Spleen (tissue), 11 donors: ENCODE data around the gene N4BP3. TPM values are rescaled to one million over a fixed set of nuclear protein-coding genes. Genes with fewer than 3 reads are reported as not detected.

Experiments used
- DNase-seq: peaks from one replicate; pipeline ENCODE4 v3.0.0-alpha.2; 2020
- H3K27ac ChIP-seq, 8 donors: fragments of 200-600 bp; sonication (generic) in 7 of 8; 1 replicate in 4 of 8; 2 replicates in 4 of 8; pipeline versions ENCODE4 v1.5.0 to v1.8.0; 2016 to 2021; ENCODE audit warnings: inconsistent platforms in 4 of 8, mild to moderate bottlenecking in 4 of 8, moderate library complexity in 1 of 8
- H3K27me3 ChIP-seq, 7 donors: fragments of 200-600 bp; sonication (generic) in 6 of 7; replicated peaks in 1 of 7; 1 replicate in 4 of 7; 2 replicates in 3 of 7; pipeline versions ENCODE4 v1.5.0 to v1.8.0; 2016 to 2021; ENCODE audit warnings: inconsistent platforms in 3 of 7, mild to moderate bottlenecking in 1 of 7
- H3K36me3 ChIP-seq, 6 donors: fragments of 200-600 bp; sonication (generic) in 5 of 6; 1 replicate in 4 of 6; 2 replicates in 2 of 6; pipeline versions ENCODE4 v1.5.0 to v1.8.0; 2016 to 2021; ENCODE audit warnings: inconsistent platforms in 2 of 6
- H3K4me1 ChIP-seq, 6 donors: fragments of 200-600 bp; sonication (generic) in 5 of 6; 1 replicate in 3 of 6; 2 replicates in 3 of 6; pipeline versions ENCODE4 v1.5.0 to v1.8.0; 2016 to 2021; ENCODE audit warnings: inconsistent platforms in 3 of 6
- H3K4me3 ChIP-seq, 8 donors: fragments of 200-600 bp; sonication (generic) in 7 of 8; 1 replicate in 4 of 8; 2 replicates in 4 of 8; pipeline versions ENCODE4 v1.5.0 to v1.8.0; 2016 to 2021; ENCODE audit warnings: inconsistent platforms in 4 of 8, mild to moderate bottlenecking in 4 of 8, moderate library complexity in 2 of 8
- H3K9me3 ChIP-seq, 8 donors: fragments of 200-600 bp; sonication (generic) in 7 of 8; 1 replicate in 4 of 8; 2 replicates in 4 of 8; pipeline versions ENCODE4 v1.5.0 to v1.8.0; 2016 to 2021; ENCODE audit warnings: inconsistent platforms in 4 of 8
- POLR2A ChIP-seq, 3 donors: fragments of 450-650 bp; IDR thresholded peaks; one replicate each; pipeline ENCODE4 v1.5.1; 2017; ENCODE audit warnings: antibody characterized with exemption in 3 of 3, mild to moderate bottlenecking in 1 of 3
- POLR2AphosphoS5 ChIP-seq, 3 donors: sonication (generic); formaldehyde crosslinking; IDR thresholded peaks; one replicate each; pipeline ENCODE4 v1.5.1; 2017; ENCODE audit warnings: antibody characterized with exemption in 3 of 3
- WGBS, 5 donors: extraction: QIAGEN DNeasy Blood & Tissue Kit in 3 of 5; methylation state at CpG; one replicate each; pipeline versions ENCODE4 v1.1.5 to v1.1.7; 2013 to 2018; 5-methylcytosine and 5-hydroxymethylcytosine counted together
- intact Hi-C: fragments of 100-400 bp; cut with DNase I; formaldehyde crosslinking; loops from one replicate; pipeline ENCODE4 v1.15.0; 2023; ENCODE audit warnings: low total_unique reads
- polyA plus RNA-seq, 3 donors: library from polyadenylated mRNA; stranded (reverse); fragments of 200-250 nt; gene quantifications; one replicate each; pipeline ENCODE4 v1.2.1, GENCODE V29; 2013
- total RNA-seq, 7 donors: library from RNA; depleted of rRNA in 3 of 7; stranded (reverse); fragments of >200 nt in 3 of 7; fragmentation: NEBNext Ultra II Directional in 4 of 7; extraction: Animal tissue kit (Norgen Biotek cat#: 25700) in 4 of 7; gene quantifications; one replicate each; pipeline versions ENCODE4 v1.1.0 to v1.2.1, GENCODE V29; 2016 to 2021
- TF ChIP-seq, protein P1 (sequence below), 11 experiments: fragments of 200-600 bp in 7 of 11; fragments of 450-650 bp in 4 of 11; sonication (generic) in 4 of 11; IDR thresholded peaks in 8 of 11; conservative IDR thresholded peaks in 3 of 11; 1 replicate in 7 of 11; 2 replicates in 4 of 11; pipeline versions ENCODE4 v1.4.0 to v1.8.0; 2016 to 2021; ENCODE audit warnings: antibody characterized with exemption in 11 of 11, inconsistent platforms in 4 of 11, mild to moderate bottlenecking in 1 of 11
- donor health status: healthy with polysubstance abuse.
- donor health status: DM: no; HTN: no; CAD: no; lungs with moderate emphysema.
- donor health status: DM: no; HTN: no; CAD: no.
- donor health status: Bipolar disorder and iron deficiency.
- donor health status: healthy.
- donor health status: DM: no; HTN: no; CAD: no.
- donor health status: DM: yes; HTN: yes; CAD: no.

N4BP3 gene
- total and polyA plus RNA-seq, 10 donors = 1.2 to 6.6 (median 3.5) TPM

DNA sequence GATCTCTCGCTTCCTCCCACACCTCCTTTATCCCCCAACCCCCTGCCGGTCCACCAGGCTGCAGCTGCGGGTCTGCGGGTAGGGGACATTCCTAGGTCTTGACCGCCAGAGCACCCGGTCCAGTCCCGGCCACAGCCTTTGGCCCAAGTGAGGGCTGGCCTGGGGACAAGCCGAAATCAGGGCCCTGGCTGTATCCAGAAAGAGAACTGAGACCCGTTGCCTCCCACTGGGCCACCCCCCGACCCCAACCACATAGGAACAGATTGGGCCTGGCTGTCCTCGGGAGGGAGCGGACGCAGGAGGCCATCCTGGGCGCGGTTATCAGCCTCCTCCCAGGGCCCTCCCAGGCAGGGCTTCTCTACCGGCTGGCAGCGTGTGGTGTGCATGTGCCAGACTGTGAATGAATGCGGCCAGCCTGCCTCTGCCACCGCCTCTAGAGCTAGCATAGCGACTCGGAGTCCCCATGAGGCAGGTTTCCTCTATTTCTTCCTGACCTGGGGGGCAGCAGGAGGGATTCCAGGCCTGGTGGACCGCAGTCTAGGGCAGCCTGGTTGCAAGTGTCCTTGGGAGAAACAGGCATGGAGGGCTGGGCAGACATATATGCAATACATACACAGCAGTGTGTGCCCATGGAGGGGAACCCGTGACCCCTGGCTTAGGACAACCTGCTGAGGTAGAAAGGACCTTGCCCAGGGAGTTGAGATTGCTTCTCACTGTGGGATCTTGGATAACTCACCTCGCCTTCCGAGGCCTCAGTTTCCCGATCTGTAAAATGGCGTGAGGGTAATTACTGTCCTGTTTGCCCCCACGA lies 1.2 kb downstream of the N4BP3 start:
- peaks cover 0 to 4% (median 0%) of the 10 kb centered on the region in 8 donors for H3K9me3 ChIP-seq
- peak overlapping the region; percentile 38 to 85 (median 53) for H3K4me3 ChIP-seq
- intact Hi-C loops = no loop called here
- peak in 2 of 3 donors; percentile 31 to 63 for TF ChIP-seq POLR2AphosphoS5 (IDR thresholded peaks at IDR 0.05)
- TF ChIP-seq POLR2A (IDR thresholded peaks at IDR 0.05) = peak in 1 of 3 donors; percentile 6
- TF ChIP-seq, protein P1, sequence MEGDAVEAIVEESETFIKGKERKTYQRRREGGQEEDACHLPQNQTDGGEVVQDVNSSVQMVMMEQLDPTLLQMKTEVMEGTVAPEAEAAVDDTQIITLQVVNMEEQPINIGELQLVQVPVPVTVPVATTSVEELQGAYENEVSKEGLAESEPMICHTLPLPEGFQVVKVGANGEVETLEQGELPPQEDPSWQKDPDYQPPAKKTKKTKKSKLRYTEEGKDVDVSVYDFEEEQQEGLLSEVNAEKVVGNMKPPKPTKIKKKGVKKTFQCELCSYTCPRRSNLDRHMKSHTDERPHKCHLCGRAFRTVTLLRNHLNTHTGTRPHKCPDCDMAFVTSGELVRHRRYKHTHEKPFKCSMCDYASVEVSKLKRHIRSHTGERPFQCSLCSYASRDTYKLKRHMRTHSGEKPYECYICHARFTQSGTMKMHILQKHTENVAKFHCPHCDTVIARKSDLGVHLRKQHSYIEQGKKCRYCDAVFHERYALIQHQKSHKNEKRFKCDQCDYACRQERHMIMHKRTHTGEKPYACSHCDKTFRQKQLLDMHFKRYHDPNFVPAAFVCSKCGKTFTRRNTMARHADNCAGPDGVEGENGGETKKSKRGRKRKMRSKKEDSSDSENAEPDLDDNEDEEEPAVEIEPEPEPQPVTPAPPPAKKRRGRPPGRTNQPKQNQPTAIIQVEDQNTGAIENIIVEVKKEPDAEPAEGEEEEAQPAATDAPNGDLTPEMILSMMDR (IDR thresholded peaks at IDR 0.05 in 8 of 11, conservative IDR thresholded peaks at IDR 0.05 in 3 of 11) = no peak
- no peaks in the 10 kb centered on the region for H3K36me3 ChIP-seq
- peak; percentile 88 for DNase-seq
- WGBS, 5 donors = 9 to 16% (median 14%) methylated on average over 15 to 28 of the region's 28 CpGs
- peaks cover 42 to 73% (median 67%) of the 10 kb centered on the region in 6 donors for H3K4me1 ChIP-seq
- peak overlapping the region in 7 of 8 donors; percentile 13 to 85 (median 65) for H3K27ac ChIP-seq
- peaks cover 0 to 74% (median 26%) of the 10 kb centered on the region in 7 donors for H3K27me3 ChIP-seq

DNA sequence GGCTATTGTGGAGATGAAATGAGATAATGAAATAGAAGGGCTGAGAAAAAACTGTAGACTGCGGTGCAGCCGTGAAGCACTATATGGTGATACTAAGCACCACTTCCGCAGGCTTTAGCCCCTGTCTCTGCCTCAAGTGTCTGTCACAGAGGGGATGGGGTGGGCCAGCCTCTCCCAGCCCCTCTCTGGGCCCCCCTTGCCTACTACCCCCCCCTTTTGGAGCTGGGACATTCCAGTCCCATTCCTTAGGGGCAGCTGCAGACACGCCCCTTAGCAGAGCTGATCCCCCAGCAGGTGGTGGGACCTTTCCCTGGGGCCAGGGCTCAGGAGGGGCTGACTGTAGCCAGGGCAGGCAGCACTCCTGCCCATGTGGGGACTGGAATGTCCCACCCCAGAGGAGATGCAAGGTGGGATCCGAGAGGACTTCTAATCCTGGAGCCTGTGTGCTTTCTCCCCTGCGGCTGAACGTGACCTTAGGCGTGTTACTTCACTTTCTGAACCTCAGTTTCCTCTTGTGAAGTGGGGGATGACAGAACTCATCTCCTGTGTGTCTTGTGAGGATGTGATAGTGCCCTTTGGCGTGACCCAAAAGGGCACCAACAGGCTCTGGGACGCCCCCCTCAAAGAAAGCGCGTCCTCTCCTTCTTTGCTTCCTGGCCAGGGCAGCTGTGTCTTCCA lies 1.9 kb downstream of the N4BP3 start:
- intact Hi-C loops = no loop called here
- Histone ChIP-seq H3K27ac (peak overlapping the region in 7 of 8 donors; percentile 15 to 85 (median 63)), H3K4me1 (peaks cover 45 to 78% (median 75%) of the 10 kb centered on the region in 6 donors), H3K9me3 (peaks cover 0 to 4% (median 0%) of the 10 kb centered on the region in 8 donors), H3K27me3 (peaks cover 0 to 81% (median 26%) of the 10 kb centered on the region in 7 donors), H3K36me3 (peaks cover 0 to 6% (median 0%) of the 10 kb centered on the region in 6 donors), H3K4me3 (peak overlapping the region in 6 of 8 donors; percentile 46 to 85 (median 54))
- TF ChIP-seq POLR2A (IDR thresholded peaks at IDR 0.05) (no peak), POLR2AphosphoS5 (IDR thresholded peaks at IDR 0.05) (no peak)
- TF ChIP-seq, protein P1 (IDR thresholded peaks at IDR 0.05 in 8 of 11, conservative IDR thresholded peaks at IDR 0.05 in 3 of 11) = no peak
- DNase-seq = no peak
- 33 to 54% (median 42%) methylated on average over 9 to 12 of the region's 12 CpGs for WGBS, 5 donors

DNA sequence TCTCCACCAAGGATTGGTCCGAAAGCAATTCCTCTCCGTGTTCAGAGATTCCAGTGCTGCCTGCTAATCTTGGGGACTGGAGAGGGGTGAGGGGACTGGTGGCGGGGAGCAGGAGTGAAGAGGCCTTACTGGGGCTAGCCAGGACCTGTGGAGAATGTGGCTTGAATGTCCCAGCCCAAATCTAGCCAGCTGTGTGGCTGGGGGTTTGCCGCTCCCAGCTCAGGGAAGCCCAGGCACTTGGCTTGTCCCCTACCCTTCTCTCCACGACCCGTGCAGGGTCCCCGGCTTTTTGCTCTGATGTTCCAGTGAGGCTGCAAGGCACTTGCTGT lies 2.4 kb downstream of the N4BP3 start:
- H3K27me3 ChIP-seq = peaks cover 0 to 86% (median 26%) of the 10 kb centered on the region in 7 donors
- peak overlapping the region in 4 of 8 donors; percentile 5 to 85 (median 56) for H3K4me3 ChIP-seq
- peaks cover 0 to 4% (median 0%) of the 10 kb centered on the region in 8 donors for H3K9me3 ChIP-seq
- 37 to 61% (median 42%) methylated on average over 5 to 7 of the region's 7 CpGs for WGBS, 5 donors
- peaks cover 0 to 6% (median 0%) of the 10 kb centered on the region in 6 donors for H3K36me3 ChIP-seq
- intact Hi-C loops = no loop called here
- H3K4me1 ChIP-seq = peaks cover 48 to 83% (median 80%) of the 10 kb centered on the region in 6 donors
- DNase-seq = no peak
- TF ChIP-seq POLR2AphosphoS5 (IDR thresholded peaks at IDR 0.05) (no peak), POLR2A (IDR thresholded peaks at IDR 0.05) (no peak)
- TF ChIP-seq, protein P1 (IDR thresholded peaks at IDR 0.05 in 8 of 11, conservative IDR thresholded peaks at IDR 0.05 in 3 of 11) = no peak
- H3K27ac ChIP-seq = peak overlapping the region in 7 of 8 donors; percentile 15 to 85 (median 63)
